ENCODE data around the gene RDM1.

The RDM1 gene

GRCh38 chr17:35931794-35932425 lies 1.3 kb upstream of the RDM1 start:
- no peaks in the 10 kb centered on the region for H3K36me3 ChIP-seq (ENCODE audit: control insufficient read depth, insufficient read depth, low read length)
- TF ChIP-seq CTCF (IDR thresholded peaks at IDR 0.05; ENCODE audit: insufficient read depth, low read length, poor library complexity, severe bottlenecking) = no peak
- DNase-seq (ENCODE audit: extremely low read depth, insufficient read length) = no peak

GRCh38 chr17:35927714-35928113 lies 2.9 kb downstream of the RDM1 start:
- no peak for DNase-seq (ENCODE audit: extremely low read depth, insufficient read length)
- H3K36me3 ChIP-seq (ENCODE audit: control insufficient read depth, insufficient read depth, low read length) = no peaks in the 10 kb centered on the region; the same call in 1 of the 2 replicates
- no peaks in the 10 kb centered on the region for H3K27me3 ChIP-seq (replicated peaks; ENCODE audit: control insufficient read depth, insufficient read depth, low read length)
- no peak overlapping the region for H3K4me3 ChIP-seq (replicated peaks; ENCODE audit: low read depth, low read length)
- no peak for TF ChIP-seq CTCF (IDR thresholded peaks at IDR 0.05; ENCODE audit: insufficient read depth, low read length, poor library complexity, severe bottlenecking)

More at GRCh38 chr17:35931794-35932425, 1.3 kb upstream of the RDM1 start:
- Histone ChIP-seq H3K27me3 (replicated peaks; ENCODE audit: control insufficient read depth, insufficient read depth, low read length) (no peaks in the 10 kb centered on the region), H3K4me3 (replicated peaks; ENCODE audit: low read depth, low read length) (no peak overlapping the region)

GRCh38 chr17:35923609-35924114 lies 6.9 kb downstream of the RDM1 start:
- Histone ChIP-seq H3K27me3 (replicated peaks; ENCODE audit: control insufficient read depth, insufficient read depth, low read length) (no peaks in the 10 kb centered on the region), H3K36me3 (ENCODE audit: control insufficient read depth, insufficient read depth, low read length) (no peaks in the 10 kb centered on the region; the same call in 1 of the 2 replicates), H3K4me3 (replicated peaks; ENCODE audit: low read depth, low read length) (no peak overlapping the region)
- no peak for DNase-seq (ENCODE audit: extremely low read depth, insufficient read length)
- no peak for TF ChIP-seq CTCF (IDR thresholded peaks at IDR 0.05; ENCODE audit: insufficient read depth, low read length, poor library complexity, severe bottlenecking)

GRCh38 chr17:35920229-35920628 lies 10.3 kb downstream of the RDM1 start:
- no peaks in the 10 kb centered on the region for H3K27me3 ChIP-seq (replicated peaks; ENCODE audit: control insufficient read depth, insufficient read depth, low read length)
- TF ChIP-seq CTCF (IDR thresholded peaks at IDR 0.05; ENCODE audit: insufficient read depth, low read length, poor library complexity, severe bottlenecking) = no peak
- no peak overlapping the region for H3K4me3 ChIP-seq (replicated peaks; ENCODE audit: low read depth, low read length)
- no peak for DNase-seq (ENCODE audit: extremely low read depth, insufficient read length)
- no peaks in the 10 kb centered on the region; the same call in 1 of the 2 replicates for H3K36me3 ChIP-seq (ENCODE audit: control insufficient read depth, insufficient read depth, low read length)

- Histone ChIP-seq H3K4me3 (replicated peaks; ENCODE audit: low read depth, low read length) (no peak overlapping the region), H3K27me3 (replicated peaks; ENCODE audit: control insufficient read depth, insufficient read depth, low read length) (no peaks in the 10 kb centered on the region), H3K36me3 (ENCODE audit: control insufficient read depth, insufficient read depth, low read length) (no peaks in the 10 kb centered on the region; the same call in 1 of the 2 replicates)
- DNase-seq (ENCODE audit: extremely low read depth, insufficient read length) = no peak
- TF ChIP-seq CTCF (IDR thresholded peaks at IDR 0.05; ENCODE audit: insufficient read depth, low read length, poor library complexity, severe bottlenecking) = no peak
Measured at GRCh38 chr17:35918665-35919064, 11.9 kb downstream of the RDM1 start.

Measured in GM06990 (cell line).